Stimulated activated CD4-positive, alpha-beta T cell treated with anti-CD3 and anti-CD28 coated beads, Interleukin-2, amount 100 ng/mL, for 4 hours (primary cell): ENCODE measurements around the gene SAMD11.

Experiments used
- DNase-seq: peaks from one replicate; pipeline ENCODE4 v3.0.0-alpha.2; 2020; ENCODE audit warnings: low read depth

SAMD11 gene

GRCh38 chr1:931380-932172 lies 7.9 kb downstream of the SAMD11 start:
- DNase-seq = no peak

- no peak for DNase-seq
These were observed 8.4 kb downstream of the SAMD11 start for GRCh38 chr1:932173-932510.

GRCh38 chr1:932776-933602 lies 9.3 kb downstream of the SAMD11 start:
- no peak for DNase-seq

- no peak for DNase-seq
These were observed 9.8 kb downstream of the SAMD11 start for GRCh38 chr1:933603-933940.

- no peak for DNase-seq
These were observed 11.4 kb downstream of the SAMD11 start for GRCh38 chr1:934991-935750.

- no peak for DNase-seq
These were observed 12.1 kb downstream of the SAMD11 start for GRCh38 chr1:935751-936231.

- DNase-seq = no peak
These were observed 12.9 kb downstream of the SAMD11 start for GRCh38 chr1:936348-937264.

GRCh38 chr1:937521-937920 lies 13.8 kb downstream of the SAMD11 start:
- no peak for DNase-seq

GRCh38 chr1:938088-938683 lies 14.5 kb downstream of the SAMD11 start:
- no peak for DNase-seq

- DNase-seq = no peak
These were observed 15.2 kb downstream of the SAMD11 start for GRCh38 chr1:938711-939489.

GRCh38 chr1:939511-940106 lies 15.9 kb downstream of the SAMD11 start:
- no peak for DNase-seq

- DNase-seq = no peak
These were observed 16.6 kb downstream of the SAMD11 start for GRCh38 chr1:940107-941014.

GRCh38 chr1:941015-941587 lies 17.4 kb downstream of the SAMD11 start:
- DNase-seq = no peak

- no peak for DNase-seq
These were observed 18.1 kb downstream of the SAMD11 start for GRCh38 chr1:941588-942383.

- DNase-seq = no peak
These were observed 18.7 kb downstream of the SAMD11 start for GRCh38 chr1:942411-942821.

GRCh38 chr1:942864-943533 lies 19.3 kb downstream of the SAMD11 start:
- no peak for DNase-seq
